LNCaP clone FGC (cell line): ENCODE data around the gene IL23R.

Source experiments
- DNase-seq: peaks from one replicate; pipeline ENCODE4 v3.0.0-alpha.2; 2011; ENCODE audit warnings: low read depth
- H3K4me3 ChIP-seq: 2 replicates; pipeline ENCODE4 v1.5.1; 2011; ENCODE audit warnings: mild to moderate bottlenecking, low read depth, low read length, control low read depth
- CTCF ChIP-seq: IDR thresholded peaks from 2 replicates; pipeline ENCODE4 v1.5.1; 2012; ENCODE audit warnings: mild to moderate bottlenecking; ENCODE audit not compliant: control insufficient read depth, insufficient read depth; ENCODE audit errors: extremely low read depth

The IL23R gene

GRCh38 chr1:67227196-67227595 lies 60.9 kb downstream of the IL23R start:
- no peak overlapping the region for H3K4me3 ChIP-seq
- TF ChIP-seq CTCF: no peak
- no peak for DNase-seq

- H3K4me3 ChIP-seq: no peak overlapping the region
- no peak for DNase-seq
- TF ChIP-seq CTCF: no peak
Observed at GRCh38 chr1:67228791-67229190, 62.5 kb downstream of the IL23R start.

GRCh38 chr1:67230539-67230938 lies 64.3 kb downstream of the IL23R start:
- no peak overlapping the region for H3K4me3 ChIP-seq
- TF ChIP-seq CTCF: no peak

GRCh38 chr1:67236277-67236676 lies 70.0 kb downstream of the IL23R start:
- H3K4me3 ChIP-seq: no peak overlapping the region
- DNase-seq: no peak
- no peak for TF ChIP-seq CTCF

More at GRCh38 chr1:67230539-67230938, 64.3 kb downstream of the IL23R start:
- no peak for DNase-seq

GRCh38 chr1:67239738-67240137 lies 73.5 kb downstream of the IL23R start:
- no peak for DNase-seq
- no peak for TF ChIP-seq CTCF
- no peak overlapping the region for H3K4me3 ChIP-seq

- H3K4me3 ChIP-seq: no peak overlapping the region
- DNase-seq: no peak
- TF ChIP-seq CTCF: no peak
Observed at GRCh38 chr1:67241200-67241746, 75.0 kb downstream of the IL23R start.

GRCh38 chr1:67242016-67242415 lies 75.8 kb downstream of the IL23R start:
- no peak for TF ChIP-seq CTCF
- H3K4me3 ChIP-seq: no peak overlapping the region
- DNase-seq: no peak
